ENCODE data around the gene RPSA.

Gene RPSA

DNA sequence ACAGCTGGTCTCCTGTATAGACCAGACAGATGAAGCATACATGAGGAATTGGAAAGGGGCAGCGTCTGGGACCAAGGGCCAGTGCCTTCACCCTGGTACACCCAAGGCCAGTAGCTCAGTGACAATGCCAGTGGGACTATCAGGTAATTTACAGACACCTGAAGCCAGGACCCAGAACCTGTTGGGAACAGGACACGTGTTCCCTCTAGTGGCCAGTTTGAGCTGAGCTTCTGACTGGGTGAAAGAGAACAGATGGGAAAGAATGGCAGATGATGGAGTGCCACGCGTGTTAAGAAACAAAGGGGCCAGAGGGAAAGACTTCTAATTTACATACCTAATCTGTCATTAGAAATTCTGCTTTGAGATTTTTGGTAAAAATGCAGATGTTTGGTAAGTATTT is 28.4 kb upstream of the RPSA start:
- TF ChIP-seq, protein P1, sequence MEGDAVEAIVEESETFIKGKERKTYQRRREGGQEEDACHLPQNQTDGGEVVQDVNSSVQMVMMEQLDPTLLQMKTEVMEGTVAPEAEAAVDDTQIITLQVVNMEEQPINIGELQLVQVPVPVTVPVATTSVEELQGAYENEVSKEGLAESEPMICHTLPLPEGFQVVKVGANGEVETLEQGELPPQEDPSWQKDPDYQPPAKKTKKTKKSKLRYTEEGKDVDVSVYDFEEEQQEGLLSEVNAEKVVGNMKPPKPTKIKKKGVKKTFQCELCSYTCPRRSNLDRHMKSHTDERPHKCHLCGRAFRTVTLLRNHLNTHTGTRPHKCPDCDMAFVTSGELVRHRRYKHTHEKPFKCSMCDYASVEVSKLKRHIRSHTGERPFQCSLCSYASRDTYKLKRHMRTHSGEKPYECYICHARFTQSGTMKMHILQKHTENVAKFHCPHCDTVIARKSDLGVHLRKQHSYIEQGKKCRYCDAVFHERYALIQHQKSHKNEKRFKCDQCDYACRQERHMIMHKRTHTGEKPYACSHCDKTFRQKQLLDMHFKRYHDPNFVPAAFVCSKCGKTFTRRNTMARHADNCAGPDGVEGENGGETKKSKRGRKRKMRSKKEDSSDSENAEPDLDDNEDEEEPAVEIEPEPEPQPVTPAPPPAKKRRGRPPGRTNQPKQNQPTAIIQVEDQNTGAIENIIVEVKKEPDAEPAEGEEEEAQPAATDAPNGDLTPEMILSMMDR (IDR thresholded peaks at IDR 0.05) = peak; percentile 90

DNA sequence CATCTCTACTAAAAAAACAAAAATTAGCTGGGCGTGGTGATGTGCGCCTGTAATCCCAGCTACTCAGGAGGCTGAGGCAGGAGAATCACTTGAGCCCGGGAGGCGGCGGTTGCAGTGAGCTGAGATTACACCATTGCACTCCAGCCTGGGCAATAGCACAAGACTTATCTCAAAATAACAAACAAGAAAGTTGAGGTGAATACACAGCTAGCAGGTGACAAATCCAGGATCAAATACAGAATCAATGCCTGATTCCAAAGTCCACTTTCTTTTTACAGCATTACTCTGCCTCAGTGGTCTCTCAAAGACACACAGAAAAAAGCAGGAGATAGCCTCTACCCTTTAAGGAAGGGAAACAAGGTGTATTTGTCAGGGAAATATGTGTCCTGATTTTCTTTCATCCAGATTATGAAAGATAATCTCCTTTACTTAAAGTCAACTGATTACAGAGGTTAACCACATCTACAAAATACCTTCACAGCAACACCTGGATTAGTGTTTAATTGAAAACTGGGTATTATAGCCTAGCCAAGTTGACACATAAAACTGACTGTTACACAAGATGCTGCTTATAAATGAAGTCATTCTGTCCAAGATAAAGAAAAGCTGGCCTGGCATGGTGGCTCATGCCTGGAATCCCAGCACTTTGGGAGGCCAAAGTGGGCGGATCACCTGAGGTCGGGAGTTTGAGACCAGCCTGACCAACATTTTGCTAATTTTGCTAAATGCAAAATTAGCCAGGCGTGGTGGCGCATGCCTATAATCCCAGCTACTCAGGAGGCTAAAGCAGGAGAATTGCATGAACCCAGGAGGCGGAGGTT is 27.4 kb upstream of the RPSA start:
- TF ChIP-seq, protein P1 (IDR thresholded peaks at IDR 0.05) = no peak

DNA sequence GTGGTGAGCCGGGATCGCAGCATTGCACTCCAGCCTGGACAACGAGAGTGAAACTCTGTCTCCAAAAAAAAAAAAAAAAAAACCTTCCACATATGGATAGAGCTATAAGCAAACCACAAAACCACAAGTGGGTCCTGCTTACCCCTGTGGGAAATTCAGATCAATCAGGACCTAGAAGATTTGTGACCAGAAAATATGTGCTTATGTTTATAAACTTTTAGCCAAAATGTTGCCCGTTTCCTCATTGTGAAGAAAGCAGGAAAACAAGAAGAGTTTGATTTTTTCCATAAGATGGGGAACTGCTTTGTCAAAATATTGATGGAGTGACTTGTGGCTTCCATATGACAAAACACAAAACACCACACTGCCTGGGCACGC is 26.8 kb upstream of the RPSA start:
- TF ChIP-seq, protein P1 (IDR thresholded peaks at IDR 0.05) = no peak

DNA sequence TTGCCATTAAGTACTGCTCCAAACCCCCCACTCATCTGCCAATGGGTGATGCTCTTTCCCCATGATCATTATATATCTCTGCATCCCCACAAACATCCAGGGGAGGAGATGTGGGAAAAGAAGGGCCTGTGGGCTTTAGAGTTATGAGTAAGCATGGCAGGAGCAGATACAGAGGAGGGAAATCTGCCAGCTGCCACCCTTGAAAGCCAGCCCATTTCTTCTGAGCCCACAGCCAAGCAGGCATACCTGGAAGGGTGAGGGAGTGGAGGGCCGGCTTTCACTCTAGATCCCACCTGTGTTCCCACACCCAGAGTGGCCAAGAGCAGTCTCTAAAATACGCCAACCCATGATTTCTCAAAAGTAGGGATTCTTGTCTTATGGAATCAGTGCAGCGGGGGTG is 25.1 kb upstream of the RPSA start:
- TF ChIP-seq, protein P1 (IDR thresholded peaks at IDR 0.05) = no peak

DNA sequence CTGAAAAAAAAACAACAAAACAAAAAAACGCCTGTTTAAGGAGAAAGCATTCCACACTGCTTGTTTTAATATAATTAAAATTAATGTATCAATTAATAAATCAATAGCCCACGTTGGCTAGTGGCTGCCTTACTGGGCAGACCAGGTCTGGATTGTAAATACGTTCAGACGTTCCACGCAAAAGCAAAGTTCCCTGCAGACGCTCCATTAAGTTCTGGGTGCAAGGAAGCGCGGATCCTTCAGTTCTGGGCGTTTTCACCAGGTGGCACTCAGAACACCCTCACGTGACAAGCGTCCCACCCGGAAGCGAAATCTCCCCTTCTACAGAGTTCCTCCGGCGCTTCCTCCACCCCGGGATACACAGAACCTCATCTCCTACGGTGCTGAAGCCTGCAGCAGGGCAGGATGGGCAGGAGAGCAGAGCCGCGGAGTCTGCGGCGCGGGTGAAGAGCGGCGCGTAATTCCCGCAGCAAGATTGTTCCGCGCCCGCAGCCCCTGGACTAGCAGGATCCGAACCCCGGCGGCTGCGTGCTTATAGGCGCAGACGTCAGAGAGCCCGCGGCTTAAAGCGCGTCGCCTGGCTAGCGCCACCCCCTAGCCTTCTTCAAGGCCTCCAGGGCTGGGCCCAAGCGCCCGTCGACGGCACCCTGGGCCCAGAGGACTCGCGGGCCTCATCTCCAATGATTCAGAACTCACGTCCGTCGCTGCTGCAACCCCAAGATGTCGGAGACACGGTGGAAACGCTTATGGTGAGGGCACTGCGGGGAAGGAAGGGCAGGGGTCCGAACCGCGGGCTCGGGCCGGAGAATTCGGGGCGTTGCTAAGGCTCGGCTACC is 23.3 kb upstream of the RPSA start, which contains the start of gene SLC25A38:
Gene SLC25A38, plus strand, starts transcription at position 326 of the 836 bp plus-strand sequence. Its CDS starts 355 bp downstream, at position 681.
- TF ChIP-seq, protein P1 (IDR thresholded peaks at IDR 0.05) = peak; percentile 27; the same call in 1 of the 2 replicates

DNA sequence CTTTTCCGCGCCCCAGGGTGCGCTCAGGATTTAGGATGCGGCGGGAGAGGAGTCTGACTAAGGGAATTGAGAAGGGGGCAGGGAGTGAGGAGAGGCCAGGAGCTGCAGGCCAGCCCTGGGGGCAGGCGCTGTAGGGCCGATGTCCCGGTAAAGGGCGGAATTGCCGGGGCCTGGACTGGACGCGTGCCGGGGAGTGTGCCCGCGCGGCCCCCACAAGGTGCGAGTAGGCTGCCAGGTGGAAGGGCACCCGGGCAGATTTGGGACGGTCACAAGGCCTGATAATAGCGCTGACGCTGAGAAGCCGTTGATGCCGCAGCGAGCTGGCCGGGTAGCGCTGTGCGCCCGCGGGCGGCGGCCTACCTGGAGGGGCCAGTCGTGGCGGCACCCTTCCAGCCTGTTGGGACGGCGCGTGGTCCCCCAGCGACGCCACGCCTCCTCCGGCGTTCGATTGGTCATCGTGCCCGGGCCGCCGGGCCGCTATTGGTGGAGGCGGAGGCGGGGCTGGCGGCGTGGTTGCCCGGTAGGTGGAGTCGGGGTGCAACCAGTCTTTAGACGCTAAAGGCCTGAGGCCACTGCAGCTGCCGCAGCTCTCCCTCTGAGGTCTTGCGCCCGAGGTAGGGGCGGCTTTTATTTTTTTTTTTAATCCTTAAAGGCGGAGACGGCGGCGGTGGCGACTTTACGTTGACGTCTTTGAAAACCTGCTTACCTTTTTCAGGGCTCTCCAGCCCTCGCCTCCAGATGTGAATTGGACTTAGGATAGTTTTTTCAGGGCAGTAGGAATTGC is 22.4 kb upstream of the RPSA start:
- TF ChIP-seq, protein P1 (IDR thresholded peaks at IDR 0.05) = no peak

DNA sequence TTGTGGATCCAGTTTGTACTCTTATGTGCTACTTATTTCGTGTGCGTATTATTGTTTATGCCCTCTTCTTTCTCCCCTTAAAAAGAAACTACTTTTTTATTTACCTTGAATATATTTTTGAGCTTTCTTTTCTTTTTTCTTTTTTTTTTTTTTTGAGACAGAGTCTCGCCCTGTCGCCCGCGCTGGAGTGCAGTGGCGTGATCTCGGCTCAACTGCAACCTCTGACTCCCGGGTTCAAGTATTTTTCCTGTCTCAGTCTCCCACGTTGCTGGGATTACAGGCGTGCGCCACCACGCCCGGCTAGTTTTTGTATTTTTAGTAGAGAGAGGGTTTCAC is 21.9 kb upstream of the RPSA start:
- TF ChIP-seq, protein P1 (IDR thresholded peaks at IDR 0.05) = no peak
